Stimulated activated CD8-positive, alpha-beta memory T cell treated with anti-CD3 and anti-CD28 coated beads, Interleukin-4, amount 100 ng/mL, for 4 hours (primary cell): ENCODE measurements around the gene CTCFL.
"Not testable (repeated sequence)": the region's sequence is repeated elsewhere in the genome, so short reads cannot be mapped to it uniquely, and the experiment has no call there.

Source experiments
- DNase-seq, 2 donors: peaks; one replicate each; pipeline ENCODE4 v3.0.0-alpha.2; 2020; ENCODE audit warnings: low read depth in 2 of 2, low spot score in 1 of 2

The CTCFL gene

DNA sequence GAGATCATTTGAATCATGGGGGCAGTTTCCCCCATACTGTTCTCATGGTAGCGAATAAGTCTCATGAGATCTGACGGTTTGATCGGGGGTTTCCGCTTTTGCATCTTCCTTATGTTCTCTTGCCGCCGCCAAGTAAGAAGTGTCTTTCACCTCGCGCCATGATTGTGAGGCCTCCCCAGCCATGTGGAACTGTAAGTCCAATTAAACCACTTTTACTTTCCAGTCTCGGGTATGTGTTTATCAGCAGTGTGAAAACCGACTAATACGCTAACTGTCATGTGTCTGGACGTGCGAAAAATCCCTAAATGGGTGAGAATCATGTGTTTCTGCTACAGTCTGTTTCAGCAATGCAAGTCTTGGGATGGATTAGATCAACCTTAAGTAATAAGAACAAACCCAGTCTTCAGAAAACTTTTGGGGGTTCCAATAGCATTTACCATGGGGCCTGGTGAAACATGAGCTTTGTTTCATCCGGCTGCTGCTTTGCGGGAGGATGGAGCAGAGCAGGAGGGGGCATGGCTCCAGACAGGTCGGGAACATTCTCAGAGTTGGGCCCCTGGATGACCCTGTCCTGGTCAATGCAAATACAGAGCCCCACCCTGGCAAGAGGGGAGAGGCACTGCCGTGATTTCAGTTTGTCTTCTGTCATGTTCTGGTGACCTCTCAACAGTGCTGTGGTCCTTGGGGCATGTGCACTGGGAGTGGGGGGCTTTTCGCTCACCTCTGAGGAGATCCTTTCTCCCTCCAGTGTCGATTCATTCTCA, 41.5 kb downstream of the CTCFL start:
- DNase-seq = no peak

DNA sequence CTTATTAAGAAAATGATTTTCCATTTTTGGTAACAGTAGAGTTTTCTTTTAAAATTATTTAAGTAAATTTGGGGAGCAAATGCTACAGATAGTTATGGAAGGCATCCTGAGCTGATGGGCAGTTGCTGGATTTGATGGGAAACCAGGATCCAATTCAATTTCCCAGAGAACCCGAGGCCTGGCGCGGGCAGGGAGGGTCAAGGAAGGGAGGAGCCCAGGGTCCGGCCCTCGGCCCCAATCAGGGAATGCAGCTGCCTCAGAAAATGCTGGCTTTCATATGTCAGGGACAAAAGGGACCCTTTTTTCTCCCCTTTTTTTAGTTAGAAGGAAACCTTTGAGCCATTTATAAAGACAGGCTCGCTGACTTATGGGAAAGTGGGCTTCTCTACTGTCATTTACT, 42.1 kb downstream of the CTCFL start:
- no peak for DNase-seq

DNA sequence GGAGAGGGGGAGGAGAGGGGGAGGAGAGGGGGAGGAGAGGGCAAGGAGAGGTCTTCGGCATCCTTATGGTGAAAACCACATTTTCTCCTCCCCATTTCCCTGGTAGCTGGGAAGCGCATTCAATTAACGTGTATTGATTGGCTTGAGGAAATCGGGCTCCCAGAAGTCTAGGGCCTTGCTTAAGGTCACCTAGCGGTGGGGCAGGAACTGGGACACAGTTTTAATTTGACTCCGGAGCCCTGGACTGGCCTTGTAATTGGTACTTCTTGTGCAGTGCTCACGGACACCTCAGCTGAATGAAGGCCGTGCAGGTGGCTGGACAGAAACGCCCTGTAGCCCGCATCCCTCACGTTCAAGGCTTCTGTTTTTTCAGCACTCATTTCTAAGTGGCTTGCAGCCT, 42.8 kb downstream of the CTCFL start:
- DNase-seq = no peak

DNA sequence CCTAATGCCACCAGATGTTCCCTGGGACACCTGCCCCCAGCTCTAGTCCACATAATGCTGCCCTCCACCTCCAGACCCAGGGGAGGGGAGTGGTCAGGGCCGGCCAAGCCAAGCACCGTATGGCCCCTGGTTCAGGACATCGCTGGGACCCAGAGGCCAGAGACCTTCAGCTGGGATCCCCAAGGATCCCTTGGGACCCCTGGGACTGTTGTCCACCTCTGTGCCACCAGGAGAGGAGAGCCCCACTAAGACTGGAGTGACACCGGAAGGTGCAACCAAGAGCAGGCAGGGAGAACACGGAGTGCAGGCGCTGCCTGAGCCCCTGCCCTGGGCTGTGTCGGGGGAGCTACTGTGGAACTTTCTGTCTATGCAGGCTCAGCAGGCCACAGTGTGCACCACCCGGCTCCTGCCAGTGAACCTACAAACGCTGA, 43.6 kb downstream of the CTCFL start:
- DNase-seq = no peak

DNA sequence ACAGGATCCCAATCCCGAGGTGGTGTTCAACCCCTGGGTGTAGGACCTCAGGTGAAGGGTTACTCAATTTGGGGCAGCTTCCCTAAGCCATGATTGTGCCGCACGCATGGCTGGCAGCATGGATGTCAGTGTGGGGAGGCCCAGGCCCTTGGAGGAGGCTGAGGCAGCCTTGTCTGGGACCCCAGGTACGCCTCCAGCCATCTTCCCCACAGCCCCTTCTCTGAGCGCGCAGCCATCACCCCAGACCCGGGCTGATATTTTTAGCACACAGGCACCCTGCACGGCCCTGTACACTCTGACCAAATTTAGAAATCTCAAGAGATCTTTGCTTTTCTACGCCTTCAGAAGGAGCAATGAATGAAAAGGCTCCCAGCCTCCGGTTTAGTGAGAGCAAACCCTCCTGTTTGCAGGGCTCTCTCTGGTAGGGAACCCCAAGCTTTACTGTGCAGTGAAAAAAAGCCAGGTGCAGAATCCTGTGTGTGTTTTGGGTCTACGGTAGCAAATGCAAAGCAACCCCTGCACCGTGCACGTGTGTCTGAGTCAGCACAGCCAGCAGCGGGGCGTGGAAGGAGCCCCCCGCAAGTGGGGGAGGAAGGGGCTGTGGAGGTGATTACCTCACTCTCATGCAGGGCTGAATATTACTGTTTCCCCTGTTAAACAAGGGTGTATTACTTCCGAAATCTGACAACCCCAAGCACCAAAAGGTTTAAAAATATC, 44.3 kb downstream of the CTCFL start:
- DNase-seq = peak in 1 of 2 donors; percentile 38

DNA sequence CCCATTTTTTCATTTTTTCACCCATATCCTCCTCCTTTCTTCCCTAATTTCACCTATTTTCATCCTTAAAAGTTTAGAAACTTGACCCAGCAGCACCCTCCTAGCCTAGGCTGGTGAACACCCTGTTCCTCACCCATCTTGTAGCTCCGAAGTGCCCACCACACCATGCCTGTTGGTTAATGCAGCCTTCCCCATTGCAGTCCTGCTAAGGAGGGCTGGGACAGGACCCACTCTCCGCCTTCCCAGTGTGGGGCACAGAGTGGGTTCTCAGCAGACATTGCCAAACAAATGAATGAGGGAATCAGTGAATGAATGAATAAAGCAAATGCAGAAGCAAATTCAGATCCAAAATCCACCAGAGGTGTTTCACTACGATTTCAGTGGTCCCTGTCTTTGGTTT, 45.7 kb downstream of the CTCFL start:
- DNase-seq = no peak

DNA sequence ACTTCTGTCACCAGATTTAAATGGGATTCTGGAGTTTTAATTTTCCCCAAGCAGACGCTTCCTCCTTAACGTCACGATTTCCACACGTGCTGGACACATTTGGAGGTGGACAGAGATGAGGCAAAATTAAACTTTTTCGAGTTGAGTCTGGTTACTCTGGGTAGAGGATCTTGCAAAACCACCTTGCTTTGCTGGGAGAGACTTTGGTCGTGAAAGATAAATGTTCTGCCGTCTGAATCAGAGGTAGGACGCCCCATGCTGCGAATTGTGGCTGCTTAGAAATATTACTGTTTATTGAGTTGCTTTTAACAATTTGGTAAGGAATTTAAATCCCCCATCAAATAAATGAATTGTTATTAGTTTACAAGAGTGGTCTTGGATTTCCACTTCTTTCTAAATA, 46.8 kb downstream of the CTCFL start:
- DNase-seq = no peak

DNA sequence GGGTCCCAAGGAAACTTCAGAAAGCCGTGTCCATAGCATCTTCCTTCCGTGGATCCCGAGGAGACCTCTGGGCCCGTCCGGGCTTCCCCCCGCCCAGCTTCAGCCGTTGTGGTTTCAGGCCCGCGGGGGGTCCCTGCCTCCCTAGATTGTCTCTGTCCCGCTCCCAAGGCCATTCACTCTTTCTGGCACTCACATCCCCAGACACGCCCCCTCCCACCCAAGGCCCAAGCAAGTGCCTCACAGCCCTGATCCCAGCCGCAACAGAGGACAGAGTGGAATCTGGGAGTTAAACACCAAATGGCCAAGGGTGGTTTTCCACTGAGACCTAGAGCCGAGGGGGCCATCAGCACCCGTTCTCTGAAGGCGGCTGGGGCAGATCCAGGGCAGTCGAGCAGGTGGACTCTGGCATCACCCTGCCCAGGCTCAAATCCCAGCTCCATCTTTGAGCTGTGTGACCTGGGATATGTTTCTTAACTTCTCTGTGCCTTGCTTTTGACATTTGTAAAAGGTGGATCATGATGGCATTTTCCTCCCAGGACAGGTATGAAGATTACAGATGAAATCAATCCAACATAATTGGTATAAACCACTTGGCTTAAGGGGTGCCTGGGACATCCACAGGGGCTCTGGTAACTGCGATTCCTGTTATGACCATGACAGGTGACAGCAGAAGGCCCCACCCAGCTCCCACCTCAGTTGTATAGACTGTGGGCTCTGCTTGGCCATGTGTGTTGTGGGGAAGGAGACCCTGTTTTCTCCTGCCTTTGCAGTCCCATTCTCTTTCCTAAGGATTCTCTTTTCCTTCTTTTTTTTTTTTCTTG, 48.1 kb downstream of the CTCFL start:
- no peak for DNase-seq

DNA sequence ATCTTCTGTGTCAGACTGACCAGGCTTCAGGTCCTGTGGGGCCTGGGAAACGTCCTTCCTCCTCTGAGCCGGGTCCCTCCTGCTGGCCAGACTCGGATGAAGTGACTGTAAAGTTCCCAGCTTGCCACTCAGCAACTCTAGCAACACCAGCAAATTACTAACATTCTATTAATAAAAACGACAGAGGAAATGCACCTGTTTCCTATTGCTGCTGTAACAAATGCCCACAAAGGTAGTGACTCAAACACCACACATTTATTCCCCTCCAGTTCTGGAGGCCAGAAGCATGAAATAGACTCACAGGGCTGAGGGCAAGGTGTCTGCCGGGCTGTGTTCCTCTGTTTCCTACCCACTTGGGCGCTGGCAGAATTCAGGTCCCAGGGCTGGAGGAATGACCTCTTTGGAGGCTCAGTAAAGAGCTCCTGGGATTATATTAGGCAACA, 48.8 kb downstream of the CTCFL start:
- no peak for DNase-seq

DNA sequence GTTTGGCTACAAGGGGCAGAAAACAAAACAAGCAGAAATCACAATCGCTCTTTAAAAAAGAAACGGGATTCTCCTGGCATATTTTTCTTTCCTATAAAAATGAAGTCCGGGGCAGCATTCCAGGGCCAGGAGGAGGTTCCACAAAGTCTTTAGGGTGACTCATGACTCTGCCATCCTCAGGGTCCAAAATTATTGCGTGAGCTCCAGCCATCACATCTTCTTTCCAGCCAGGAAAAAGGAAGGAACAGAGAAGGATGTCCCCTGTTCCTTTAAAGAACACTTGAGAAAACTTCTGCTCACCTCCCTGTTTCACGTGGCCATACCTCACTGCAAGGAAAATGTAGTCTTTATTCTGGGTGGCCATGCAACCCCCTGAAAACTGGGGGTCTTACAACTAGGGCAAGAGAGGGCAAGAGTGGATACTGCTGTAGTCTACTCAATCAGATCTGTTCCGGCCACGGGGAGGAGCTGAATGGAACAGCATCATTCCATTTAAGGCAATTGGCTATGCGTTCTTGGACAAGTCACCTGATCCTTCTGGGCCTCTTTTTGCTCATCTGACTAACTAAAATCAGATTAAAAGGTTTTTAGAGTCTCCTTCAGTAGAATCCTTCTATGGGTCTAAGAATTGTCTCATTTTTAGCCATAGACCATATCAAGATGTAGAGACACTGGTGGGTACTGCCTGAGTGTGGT, 49.4 kb downstream of the CTCFL start:
- no peak for DNase-seq

DNA sequence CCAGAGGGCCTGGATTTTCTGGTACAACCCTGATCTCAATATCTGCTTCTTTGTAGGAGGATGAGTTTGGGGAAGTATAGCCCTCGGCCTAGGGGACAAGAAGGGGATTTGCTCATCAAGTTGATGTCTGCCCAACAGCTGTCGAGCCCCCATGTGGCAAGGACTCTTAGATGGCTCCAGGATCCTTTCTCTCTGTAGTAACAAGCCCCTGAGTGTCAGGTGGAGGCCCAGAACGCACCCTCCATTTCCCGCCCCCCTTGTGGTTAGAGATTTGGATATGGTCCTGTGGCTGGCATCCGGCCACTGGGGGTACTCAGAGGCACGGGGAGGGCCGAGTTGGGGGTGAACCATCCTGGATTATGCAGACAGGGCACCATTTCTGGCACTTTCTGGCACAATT, 50.1 kb downstream of the CTCFL start:
- no peak for DNase-seq

DNA sequence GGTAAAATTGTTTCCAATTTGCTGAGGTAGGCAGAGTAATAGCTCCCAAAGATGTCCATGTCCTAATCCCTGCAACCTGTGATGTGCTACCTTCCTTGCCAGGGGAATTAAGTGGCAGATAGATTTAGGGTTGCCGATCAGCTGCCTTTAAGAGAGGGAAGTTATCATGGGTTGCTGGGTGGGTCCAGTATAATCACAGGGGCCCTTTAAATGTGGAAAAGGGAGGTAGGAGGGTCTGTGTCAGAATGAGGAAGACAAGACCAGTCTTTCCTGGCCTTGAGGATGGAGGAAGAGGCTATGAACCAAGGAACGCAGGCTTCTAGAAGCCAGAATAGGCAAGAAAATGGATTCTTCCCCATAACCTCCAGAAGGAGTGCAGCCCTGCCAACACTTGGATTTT, 50.7 kb downstream of the CTCFL start:
- DNase-seq = no peak

DNA sequence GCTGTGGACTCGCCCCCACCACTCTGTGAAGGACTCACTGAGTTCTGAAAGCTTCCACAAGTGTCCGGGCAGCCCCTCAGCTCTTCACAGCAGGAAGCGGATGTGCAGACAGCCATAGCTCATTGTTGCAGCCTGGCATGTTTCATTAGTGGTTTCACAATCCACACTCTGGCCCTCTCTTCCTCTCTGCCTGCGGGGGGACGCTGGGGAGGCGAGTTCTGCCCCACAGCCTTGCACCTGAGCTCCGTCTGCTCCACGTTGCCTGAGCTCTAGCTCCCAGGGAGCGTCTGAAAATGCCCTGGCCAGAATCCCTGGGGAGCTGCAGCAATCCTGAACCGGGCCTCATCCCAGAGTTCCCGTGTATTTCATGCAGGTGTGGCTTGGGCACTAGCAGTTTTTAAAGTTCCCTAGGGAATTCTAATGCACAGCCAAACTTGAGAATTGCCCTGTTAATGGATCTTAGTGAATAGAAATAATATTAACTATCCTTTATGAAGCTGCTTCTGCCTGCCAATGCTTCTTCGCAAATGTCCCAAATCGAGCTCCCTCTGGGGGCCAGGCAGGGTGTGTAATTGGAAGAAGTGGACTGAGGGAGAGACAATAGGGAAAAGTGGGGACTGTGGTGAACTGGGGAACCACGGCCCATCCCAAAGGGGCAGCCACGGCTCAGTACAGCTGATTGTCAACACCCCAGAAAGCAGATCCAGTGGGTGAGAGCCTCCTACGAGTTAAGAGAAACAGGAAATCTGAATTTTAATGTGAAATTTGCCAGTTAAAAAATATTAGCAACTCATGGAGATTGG, 51.5 kb downstream of the CTCFL start:
- no peak for DNase-seq

DNA sequence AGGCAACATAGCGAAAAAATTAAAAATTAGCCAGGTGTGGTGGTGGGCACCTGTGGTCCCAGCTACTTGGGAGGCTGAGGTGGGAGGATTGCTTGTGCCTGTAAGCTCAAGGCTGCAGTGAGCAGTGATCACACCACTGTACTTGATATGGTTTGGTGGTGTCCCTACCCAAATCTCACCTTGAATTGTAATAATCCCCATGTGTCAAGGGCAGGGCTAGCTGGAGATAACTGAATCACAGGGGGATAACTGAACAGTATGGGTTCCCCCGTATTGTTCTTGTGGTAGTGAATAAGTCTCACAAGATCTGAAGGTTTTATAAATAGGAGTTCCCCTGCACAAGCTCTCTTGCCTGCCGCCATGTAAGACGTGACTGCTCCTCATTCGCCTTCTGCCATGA, 52.5 kb downstream of the CTCFL start:
- not testable (repeated sequence) for DNase-seq

DNA sequence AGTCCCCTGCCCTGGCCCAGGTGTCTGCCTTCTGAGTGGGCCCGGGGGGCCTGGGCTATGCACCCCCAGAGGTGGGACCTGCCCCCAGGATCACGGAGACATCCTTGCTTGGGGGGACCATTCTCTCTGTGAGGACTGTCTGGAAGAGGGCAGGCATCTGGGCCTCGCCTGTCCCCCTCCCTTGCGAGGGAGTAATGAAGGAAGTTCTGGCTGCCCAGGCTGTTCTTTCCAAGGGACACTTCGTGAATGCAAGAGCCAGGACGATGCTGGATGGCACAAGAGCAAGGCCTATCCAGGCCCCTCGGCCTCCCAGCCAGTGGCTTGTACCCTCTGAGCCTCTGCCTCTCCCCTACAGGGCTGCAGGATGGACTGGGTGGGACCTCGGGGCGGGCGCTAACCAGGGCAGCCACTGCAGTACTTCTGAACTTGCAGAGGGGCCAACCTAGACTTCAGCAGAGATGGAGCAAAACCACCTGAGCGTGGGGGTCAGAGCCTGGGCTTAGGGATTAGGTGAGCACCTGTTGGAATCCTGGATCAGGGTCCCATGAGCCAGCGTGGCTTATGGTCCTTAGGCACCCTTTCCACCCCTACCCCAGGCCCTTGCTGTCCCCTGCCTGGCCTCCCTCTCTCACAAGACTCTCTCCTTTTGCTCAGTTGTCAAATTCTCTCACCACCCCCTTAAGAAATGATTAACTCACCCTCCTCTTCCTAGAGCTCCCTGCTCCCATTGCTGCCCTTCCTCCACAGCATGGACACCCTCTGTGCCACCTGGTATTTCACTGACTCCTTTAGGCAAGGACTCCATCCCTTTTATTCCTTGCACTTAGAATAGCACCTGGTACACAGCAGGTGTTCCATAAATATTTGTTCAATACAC, 53.2 kb downstream of the CTCFL start:
- no peak for DNase-seq

DNA sequence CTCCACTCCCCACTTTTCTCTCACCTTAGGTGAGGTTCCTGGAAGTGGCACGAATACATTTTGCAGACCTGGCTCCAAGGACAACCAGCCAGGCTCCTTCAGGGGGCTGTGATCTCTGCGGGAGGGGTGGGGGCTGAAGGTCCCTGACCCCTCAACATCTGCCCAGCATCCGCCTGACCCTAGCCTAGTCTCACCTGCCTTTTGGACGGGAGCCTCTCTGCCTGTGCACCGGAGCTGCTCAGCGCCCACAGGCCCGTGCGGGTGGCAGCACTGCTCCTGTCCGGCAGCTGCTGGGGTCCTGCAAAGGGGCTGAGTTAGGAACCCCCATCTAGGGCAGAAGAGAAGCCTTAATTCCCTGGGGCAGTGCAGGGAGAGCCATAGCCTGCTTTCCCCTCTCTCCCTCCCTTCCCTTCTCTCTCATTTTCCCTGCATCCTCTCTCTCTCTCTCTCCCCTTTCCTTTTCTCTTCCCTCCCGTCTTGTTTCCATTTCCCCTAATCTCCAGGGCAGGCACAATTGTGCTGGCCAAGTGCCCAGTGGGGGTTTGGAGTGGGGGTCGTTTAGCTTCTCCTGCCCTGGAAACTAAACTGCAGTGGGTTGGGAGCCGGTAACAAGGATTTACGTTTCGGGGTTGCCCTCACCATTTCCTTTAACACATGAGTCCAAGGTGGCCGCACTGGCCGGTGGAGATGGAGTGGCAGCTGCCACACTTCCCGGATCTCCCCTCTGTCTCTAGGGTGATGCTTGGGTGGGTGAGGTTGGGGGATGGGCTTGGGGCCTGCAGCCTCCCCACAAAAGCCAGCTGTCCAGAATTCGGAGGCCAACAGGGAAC, 54.1 kb downstream of the CTCFL start:
- no peak for DNase-seq

DNA sequence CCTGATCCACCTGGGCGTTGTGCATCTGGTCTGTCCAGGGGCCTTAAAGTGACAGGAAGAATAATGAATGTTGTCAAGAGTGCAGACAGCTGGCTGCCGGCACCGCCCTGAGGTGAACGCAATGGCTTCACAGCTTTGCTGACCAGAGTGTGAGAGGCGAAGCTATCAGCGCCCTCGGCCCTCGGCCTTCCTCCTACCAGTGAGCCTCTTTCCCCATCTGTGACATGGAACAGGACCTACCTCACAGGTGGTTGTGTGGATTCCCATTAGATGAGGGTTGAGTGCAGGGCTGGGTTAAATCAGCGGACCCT, 54.8 kb downstream of the CTCFL start:
- DNase-seq = no peak

DNA sequence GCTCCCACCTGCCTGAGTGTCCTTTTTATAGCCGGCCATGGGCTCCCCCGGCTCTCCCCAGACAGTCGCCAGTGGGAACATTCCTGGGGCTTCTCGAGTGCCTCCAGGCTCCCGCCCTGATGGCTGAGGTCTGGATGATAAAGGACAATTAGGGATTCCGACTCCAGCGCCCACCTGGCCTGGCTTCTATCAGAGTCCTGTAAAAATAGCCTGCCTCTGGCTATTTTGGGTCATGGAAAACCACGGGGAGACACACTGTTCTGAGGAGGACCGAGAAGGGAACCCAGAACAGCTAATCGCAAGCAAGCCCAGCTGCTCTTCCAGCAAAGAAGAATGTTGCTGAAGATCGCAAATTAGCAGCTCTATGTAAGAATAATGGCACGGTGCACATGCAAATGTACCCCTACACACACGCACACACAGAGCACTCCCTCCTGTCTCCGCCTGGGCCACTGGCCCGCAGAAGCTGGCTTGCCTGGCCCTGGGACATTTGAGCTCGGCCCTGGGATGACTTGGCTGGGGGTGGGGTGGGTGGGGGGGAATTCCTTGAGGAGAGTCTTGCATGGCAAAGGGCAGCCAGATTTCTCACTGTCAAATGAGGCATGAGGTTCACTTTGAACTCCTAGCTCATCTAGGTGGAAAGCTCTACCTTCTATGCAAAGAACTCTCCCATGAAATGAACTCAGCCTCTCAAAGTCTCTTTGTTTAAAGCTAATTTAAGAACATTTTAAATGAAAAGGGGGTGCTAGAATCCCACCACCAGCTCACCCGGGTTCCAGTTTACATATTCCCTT, 55.3 kb downstream of the CTCFL start:
- no peak for DNase-seq
